ENCODE measurements around the gene TSPAN18. TPM values are rescaled to one million over a fixed set of nuclear protein-coding genes. Genes with fewer than 3 reads are reported as not detected.
A peak's percentile ranks its signal among the peaks of the same experiment; 100 is the strongest.

Gene TSPAN18
- 1 to 10 TPM; 2.1 to 5.0 TPM for total RNA-seq
- polyA plus RNA-seq (ENCODE audit: insufficient read depth, low read depth, low replicate concordance) = 11.1 TPM
- long read RNA-seq, donor 1, transcript TSPAN18-207 (10 exons, 3,316 nt) = major isoform, 12 of 19 reads
- long read RNA-seq, donor 1, transcript TSPAN18-210 (3 exons, 700 nt) = minor isoform, 5 of 19 reads
- long read RNA-seq, donor 1, partial matches to known transcripts = 0 of 19 reads
- long read RNA-seq, donor 1, other reads (novel, unspliced or antisense) = 0 of 19 reads
- long read RNA-seq, donor 2, transcript TSPAN18-207 (10 exons, 3,316 nt) = major isoform, 9 of 29 reads
- long read RNA-seq, donor 2, partial matches to known transcripts = 9 of 29 reads
- long read RNA-seq, donor 2, other reads (novel, unspliced or antisense) = 5 of 29 reads

- WGBS, 2 donors = 4 to 19% methylated on average over 11 to 33 of the region's 67 CpGs
- peaks cover 15% of the 10 kb centered on the region for H3K4me1 ChIP-seq
Observed at GRCh38 chr11:44726283-44727113, at the start of gene TSPAN18. TSPAN18 (plus strand) TSS chr11:44726962; CDS start chr11:44906417, 179,455 bp downstream.

GRCh38 chr11:44680982-44681597 is 45.7 kb upstream of the TSPAN18 start:
- intact Hi-C loops (cut with DNase I; ENCODE audit: low total_unique reads) = no loop called here

More at GRCh38 chr11:44726283-44727113, at the start of gene TSPAN18:
- H3K9me3 ChIP-seq = no peaks in the 10 kb centered on the region
- H3K27me3 ChIP-seq = no peaks in the 10 kb centered on the region
- TF ChIP-seq POLR2A (IDR thresholded peaks at IDR 0.05) (no peak), CTCF (IDR thresholded peaks at IDR 0.05) (no peak)
- no peak for DNase-seq
- H3K4me3 ChIP-seq = peak within 1 kb of the TSS; percentile 53 to 69
- intact Hi-C loops (cut with DNase I; ENCODE audit: low total_unique reads) = loop anchor here (5.0 to 10.0 kb wide), 2 partner anchors 102 to 166 kb away; no protein-coding TSS in a partner anchor
- no peaks in the 10 kb centered on the region for H3K36me3 ChIP-seq (ENCODE audit: low read depth, missing control alignments)
- no peak within 1 kb of the TSS for H3K27ac ChIP-seq

GRCh38 chr11:44681698-44682097 is 45.1 kb upstream of the TSPAN18 start:
- Histone ChIP-seq H3K27ac (no peak overlapping the region), H3K4me3 (no peak overlapping the region), H3K9me3 (no peaks in the 10 kb centered on the region), H3K27me3 (no peaks in the 10 kb centered on the region), H3K36me3 (ENCODE audit: low read depth, missing control alignments) (no peaks in the 10 kb centered on the region), H3K4me1 (no peaks in the 10 kb centered on the region)
- intact Hi-C loops (cut with DNase I; ENCODE audit: low total_unique reads) = no loop called here
- no peak for DNase-seq
- WGBS, 2 donors = 77 to 84% methylated on average over 2 of the region's 2 CpGs
- TF ChIP-seq CTCF (IDR thresholded peaks at IDR 0.05) = no peak
- TF ChIP-seq POLR2A (IDR thresholded peaks at IDR 0.05) = no peak

More at GRCh38 chr11:44680982-44681597, 45.7 kb upstream of the TSPAN18 start:
- Histone ChIP-seq H3K4me1 (no peaks in the 10 kb centered on the region), H3K27me3 (no peaks in the 10 kb centered on the region), H3K36me3 (ENCODE audit: low read depth, missing control alignments) (no peaks in the 10 kb centered on the region), H3K27ac (no peak overlapping the region), H3K9me3 (no peaks in the 10 kb centered on the region), H3K4me3 (no peak overlapping the region)
- WGBS, 2 donors = 80 to 86% methylated on average over 5 to 9 of the region's 9 CpGs
- DNase-seq = no peak
- TF ChIP-seq POLR2A (IDR thresholded peaks at IDR 0.05) (no peak), CTCF (IDR thresholded peaks at IDR 0.05) (no peak)

- WGBS, 2 donors = 68 to 71% methylated on average over 9 to 10 of the region's 10 CpGs
- Histone ChIP-seq H3K27ac (no peak overlapping the region), H3K36me3 (ENCODE audit: low read depth, missing control alignments) (no peaks in the 10 kb centered on the region), H3K4me1 (no peaks in the 10 kb centered on the region), H3K9me3 (no peaks in the 10 kb centered on the region), H3K27me3 (no peaks in the 10 kb centered on the region), H3K4me3 (no peak overlapping the region)
- TF ChIP-seq POLR2A (IDR thresholded peaks at IDR 0.05) (no peak), CTCF (IDR thresholded peaks at IDR 0.05) (no peak)
- DNase-seq = no peak
- intact Hi-C loops (cut with DNase I; ENCODE audit: low total_unique reads) = no loop called here
Observed at GRCh38 chr11:44684859-44685281, 41.9 kb upstream of the TSPAN18 start.
